DMS153 treated with DMSO at 0.1 percent for 48 hours (cell line): ENCODE data around the gene ANKMY1.

ENCODE experiments used
- DNase-seq: peaks from one replicate; lab custom pipeline; 2025; ENCODE audit not compliant: unreplicated experiment; lab: John Stamatoyannopoulos, UW

ANKMY1 gene

GRCh38 chr2:240461471-240462072 lies 96.2 kb downstream of the ANKMY1 start:
- no peak for DNase-seq

- DNase-seq: no peak
These were observed 96.9 kb downstream of the ANKMY1 start for GRCh38 chr2:240460781-240461431.

DNA sequence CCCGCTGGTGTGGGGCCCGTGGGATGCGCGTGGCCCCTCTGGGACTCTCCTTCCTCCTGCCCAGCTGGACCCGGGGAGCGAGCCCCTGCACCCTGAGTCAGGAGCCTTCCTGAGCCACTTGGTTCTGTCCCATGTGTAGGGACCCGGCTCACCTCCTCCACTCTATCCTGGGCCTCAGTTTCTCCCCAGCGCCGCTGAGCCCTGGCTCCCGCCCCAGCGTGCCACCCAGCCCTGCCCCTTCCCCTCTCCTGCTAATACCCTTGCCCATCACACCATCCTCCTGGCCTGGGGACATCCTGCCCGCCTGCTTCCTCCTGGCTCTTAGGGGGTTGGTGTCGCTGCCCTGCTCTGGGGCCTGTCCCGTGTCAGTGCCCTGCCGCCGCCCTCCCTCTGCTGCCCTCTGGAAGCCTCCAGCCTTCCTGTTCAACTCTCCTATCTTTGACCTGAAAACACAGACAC lies 97.5 kb downstream of the ANKMY1 start:
- DNase-seq: no peak

DNA sequence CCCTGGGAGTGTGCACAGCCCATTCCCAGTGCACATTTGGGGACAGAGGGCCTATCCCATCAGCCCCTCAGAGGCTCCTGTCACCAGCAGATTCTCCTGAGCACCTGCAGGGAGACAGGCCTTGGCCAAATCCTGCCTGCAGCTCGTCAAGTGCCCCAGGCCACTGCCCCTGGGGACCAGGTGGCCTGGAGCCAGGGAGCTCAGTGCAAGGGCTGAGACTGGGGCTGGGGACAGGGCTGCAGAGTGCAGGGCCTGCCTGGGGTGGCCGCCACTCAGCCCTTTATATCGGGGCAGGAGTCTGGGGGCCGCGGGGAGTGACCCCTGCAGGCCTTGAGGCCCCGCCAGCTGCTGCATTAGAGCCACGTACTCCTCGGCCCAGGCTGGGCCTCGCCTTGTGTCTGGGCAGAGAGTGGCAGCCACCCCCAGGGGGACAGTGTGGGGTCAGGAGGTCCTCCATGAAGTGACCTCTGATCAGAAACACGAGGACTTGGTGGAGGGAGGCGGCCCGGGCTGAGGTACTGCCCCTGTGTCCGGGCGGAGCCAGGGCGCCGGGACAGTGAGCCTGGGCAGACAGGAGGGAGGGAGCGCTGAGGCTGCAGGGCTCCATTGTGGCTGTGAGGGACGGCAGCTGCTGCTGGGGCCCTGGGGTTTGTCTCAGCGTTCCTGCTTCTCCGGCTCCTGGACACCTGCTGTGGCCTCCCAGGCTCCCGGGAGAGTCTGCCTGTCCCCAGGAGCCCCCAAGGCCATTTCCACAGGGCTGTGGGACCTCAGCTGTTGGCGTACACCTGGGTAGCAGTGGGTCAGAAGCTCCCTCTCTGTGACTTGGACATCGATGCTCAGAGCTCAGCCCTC lies 98.2 kb downstream of the ANKMY1 start:
- DNase-seq: no peak

DNA sequence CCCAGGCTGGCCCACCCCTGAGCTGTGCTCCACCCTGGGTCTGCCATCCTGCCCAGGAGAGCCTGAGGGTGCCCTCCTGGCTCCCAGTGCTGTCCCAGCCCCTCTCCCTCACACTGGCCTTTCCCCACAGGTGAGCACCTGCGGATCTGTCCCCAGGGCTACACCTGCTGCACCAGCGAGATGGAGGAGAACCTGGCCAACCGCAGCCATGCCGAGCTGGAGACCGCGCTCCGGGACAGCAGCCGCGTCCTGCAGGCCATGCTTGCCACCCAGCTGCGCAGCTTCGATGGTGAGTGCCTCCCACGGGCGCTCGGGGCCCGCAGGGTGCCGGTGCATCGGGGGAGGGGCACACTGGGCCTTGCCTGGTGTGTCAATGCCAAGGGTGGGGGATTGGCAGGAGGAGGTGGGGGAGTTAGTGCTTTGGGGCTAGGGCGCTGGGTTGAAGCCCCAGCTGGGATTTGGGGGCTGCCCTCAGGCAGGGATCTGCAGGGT lies 98.8 kb downstream of the ANKMY1 start:
- no peak for DNase-seq

- DNase-seq: no peak
These were observed 99.5 kb downstream of the ANKMY1 start for GRCh38 chr2:240458044-240458899.

DNA sequence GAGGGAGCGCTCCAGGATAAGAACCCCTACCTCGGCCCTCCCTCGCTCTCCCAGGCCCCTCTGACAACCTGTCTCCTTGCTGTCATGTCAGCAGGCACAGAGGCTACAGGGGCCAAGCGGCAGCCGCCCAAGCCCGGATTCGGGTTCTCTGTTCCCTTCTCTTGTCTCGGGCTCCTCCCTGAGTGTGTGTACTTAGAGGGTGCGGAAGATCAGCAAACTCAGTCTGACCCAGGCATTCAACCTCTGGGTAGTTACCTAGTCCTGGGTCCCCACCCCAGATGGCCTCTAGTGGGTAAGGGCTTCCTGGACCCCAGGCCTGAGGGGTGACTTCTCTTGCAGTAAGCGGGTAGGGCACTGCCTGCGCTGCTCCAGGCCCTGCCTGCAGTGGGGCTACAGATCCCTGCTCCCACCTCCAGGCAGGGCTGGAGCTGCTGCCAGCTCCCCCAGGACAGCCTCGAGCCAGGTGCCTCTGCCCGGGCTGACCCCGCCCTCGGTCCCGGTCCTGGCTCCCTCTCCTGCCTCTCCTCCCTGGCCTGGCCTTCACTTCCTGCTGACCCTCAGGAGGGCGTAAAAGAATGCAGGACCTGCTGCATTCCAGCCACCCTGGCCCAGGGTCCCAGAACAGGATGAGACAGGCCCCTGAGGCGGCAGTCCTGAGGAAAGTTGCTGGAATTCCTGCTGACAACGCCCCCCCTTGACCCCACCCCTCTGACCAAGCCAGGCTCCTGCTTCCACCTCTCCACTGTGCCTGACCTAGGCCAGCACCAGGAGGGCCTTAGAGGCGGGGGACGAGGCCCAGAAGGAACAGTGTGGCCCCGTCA lies 100.4 kb downstream of the ANKMY1 start:
- no peak for DNase-seq

- DNase-seq: no peak
These were observed 101.2 kb downstream of the ANKMY1 start for GRCh38 chr2:240456447-240457222.

- DNase-seq: no peak
These were observed 101.9 kb downstream of the ANKMY1 start for GRCh38 chr2:240455647-240456446.

- DNase-seq: no peak
These were observed 102.5 kb downstream of the ANKMY1 start for GRCh38 chr2:240455272-240455646.

DNA sequence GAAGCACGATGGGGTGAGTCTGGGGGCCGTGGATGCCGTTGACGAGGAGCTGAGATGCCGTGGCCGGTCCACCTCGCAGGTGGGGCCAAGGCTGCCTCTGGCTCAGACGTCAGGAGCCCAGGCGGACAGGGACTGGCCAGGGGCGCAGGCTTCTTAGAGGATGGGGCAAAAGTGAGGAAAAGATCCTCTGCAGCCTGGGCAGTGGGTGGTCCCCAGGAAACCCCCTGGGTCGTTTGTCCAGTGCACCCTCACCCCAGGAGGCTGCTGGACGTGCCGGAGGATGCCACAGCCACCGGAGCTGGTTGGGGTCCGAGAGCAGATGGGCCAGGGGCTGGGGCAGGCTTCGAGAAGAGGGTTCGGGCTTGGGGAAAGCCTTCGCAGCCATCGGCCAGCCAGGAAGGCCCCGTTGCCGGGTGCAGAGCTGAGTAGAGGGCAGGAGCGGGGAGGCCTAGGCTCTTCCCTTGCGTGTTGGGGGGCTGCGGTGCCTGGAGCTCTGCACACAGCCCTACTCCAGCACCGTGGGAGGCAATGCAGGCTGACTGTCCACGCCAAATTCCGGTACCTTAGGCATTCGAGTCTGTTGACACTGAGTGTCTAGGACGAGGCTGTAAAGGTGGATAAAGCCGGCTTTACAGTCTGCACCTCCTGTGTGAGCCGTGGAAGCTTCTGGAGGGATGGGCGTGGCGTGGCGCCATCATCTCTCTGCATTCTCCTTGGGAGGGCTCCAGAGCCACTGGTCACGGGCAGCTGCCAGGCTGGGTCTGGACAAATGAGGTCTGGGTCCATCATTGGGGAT lies 103.5 kb downstream of the ANKMY1 start:
- no peak for DNase-seq

GRCh38 chr2:240453461-240454105 lies 104.2 kb downstream of the ANKMY1 start:
- no peak for DNase-seq

DNA sequence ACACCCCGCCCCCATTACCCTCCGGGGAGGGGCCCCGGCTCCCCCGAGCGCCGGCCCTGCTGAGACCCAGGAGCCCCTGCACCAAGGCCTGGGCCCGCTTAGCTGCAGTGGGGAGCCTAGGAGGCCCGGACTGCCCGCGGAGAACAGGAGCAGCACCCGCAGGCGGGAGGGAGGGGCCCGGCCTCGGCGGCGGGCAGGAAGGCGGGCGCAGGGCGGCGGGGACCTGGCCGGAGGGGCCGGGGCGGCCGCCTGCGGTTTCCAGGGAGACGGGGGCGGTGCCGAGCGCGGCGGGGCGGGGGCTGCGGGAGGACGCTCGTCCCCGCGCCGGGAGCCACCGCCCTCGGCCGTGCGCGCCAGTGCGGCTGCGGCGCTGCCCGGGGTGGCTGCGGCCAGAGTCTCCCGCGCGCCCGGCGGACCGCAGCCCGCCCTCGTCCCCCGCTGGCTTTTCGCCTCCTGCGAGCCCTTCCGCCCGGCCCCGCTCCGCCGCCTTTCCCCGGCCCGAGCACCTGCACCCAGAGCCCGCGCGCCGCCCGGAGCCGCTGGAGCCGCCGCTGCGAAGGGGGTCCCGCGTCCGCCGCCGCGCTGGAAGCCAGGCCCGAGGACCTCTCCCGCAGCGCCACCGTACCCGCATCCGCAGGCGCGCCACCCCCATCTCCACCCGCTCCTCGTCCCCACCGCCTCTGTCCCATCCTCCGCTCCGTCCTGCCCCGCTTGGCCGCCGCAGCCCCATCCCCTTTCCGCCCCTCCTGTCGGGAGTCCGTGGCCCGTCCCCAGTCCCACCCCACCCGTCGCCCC lies 105.1 kb downstream of the ANKMY1 start:
- DNase-seq: peak; percentile 27

DNA sequence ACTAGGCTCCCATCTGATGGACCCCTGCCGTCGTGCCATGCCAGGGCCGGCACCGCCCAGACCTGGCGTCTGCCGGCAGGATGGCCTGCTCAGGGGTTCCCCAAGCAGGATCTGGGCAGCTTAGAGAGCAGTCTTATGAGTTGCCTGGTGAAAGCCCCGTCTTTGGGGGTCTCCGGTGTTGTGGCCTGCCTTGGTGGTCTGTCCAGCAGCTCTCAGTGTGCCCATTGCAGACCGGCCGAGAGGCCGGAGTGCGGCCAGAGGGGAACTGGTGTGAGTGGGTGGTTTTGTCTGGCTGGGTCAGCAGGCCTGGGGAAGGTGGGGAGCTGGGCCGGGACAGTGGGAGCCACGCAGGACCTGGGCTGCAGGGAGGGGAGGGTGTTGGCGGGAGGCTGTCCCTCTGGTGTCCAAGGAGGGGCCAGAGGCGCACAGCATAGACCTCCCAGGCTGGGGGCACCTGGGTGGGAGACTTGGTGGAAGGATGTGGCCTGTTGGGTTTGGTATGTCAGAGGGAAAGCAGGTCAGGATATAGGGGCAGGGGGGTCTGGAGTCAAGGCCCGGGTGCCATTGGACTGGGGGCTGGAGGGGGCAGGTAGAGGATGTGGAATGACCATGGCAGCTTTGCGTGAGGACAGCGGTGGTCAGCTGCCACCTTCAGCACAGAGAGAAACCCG lies 105.9 kb downstream of the ANKMY1 start:
- DNase-seq: no peak

DNA sequence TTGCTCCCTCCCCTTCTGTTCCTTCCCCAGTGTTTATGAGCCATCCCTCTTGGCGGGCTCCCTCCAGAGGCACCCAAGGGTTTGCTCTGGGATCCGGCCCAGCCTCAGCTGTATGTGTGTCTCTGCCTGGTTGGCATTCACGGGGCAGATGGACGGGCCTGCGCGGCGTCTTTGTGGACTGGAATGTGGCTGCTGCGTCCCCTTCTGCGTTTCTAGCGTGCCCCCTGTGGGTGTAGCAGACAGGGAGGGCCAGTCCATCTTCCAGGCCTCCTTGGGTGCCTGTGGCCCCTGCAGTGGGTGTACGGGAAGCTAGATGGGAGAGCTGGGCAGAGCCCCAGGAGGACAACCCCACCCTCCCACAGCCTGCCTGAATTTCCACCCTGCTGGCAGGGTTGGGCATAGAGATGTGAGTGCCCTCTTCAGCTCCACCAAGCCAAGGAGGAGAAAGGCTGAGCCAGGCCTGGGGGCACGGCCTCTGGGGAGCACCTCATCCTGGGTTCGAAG lies 106.6 kb downstream of the ANKMY1 start:
- no peak for DNase-seq
